H9 (cell line): Measurements from ENCODE around the gene STRA6. TPM values are rescaled to one million over a fixed set of nuclear protein-coding genes. Genes with fewer than 3 reads are reported as not detected.

Source experiments
- DNase-seq: peaks from one replicate; pipeline ENCODE4 v3.0.0-alpha.2; 2017
- H2AFZ ChIP-seq: one replicate; pipeline ENCODE4 v1.6.1; 2013; ENCODE audit warnings: mild to moderate bottlenecking, low read length, control low read depth, moderate library complexity
- H2AK5ac ChIP-seq: 2 replicates; pipeline ENCODE4 v1.6.1; 2013; ENCODE audit warnings: low read length, control low read depth, mixed read lengths; ENCODE audit not compliant: insufficient read length
- H2BK120ac ChIP-seq: one replicate; pipeline ENCODE4 v1.6.1; 2013; ENCODE audit warnings: low read depth, mild to moderate bottlenecking, low read length, control low read depth, inconsistent platforms; ENCODE audit not compliant: poor library complexity, severe bottlenecking
- H2BK12ac ChIP-seq: 2 replicates; pipeline ENCODE4 v1.6.1; 2013; ENCODE audit warnings: low read length, control low read depth, mixed read lengths, low read depth; ENCODE audit not compliant: insufficient read length
- H2BK15ac ChIP-seq: 2 replicates; pipeline ENCODE4 v1.6.1; 2013; ENCODE audit warnings: low read depth, low read length, control low read depth
- H2BK20ac ChIP-seq: one replicate; pipeline ENCODE4 v1.6.1; 2013; ENCODE audit warnings: low read depth, mild to moderate bottlenecking, low read length, control low read depth, inconsistent platforms; ENCODE audit not compliant: poor library complexity, severe bottlenecking
- H2BK5ac ChIP-seq: 2 replicates; pipeline ENCODE4 v1.6.1; 2013; ENCODE audit warnings: low read length, control low read depth, mixed read lengths; ENCODE audit not compliant: insufficient read length
- H3K14ac ChIP-seq: 2 replicates; pipeline ENCODE4 v1.6.1; 2013; ENCODE audit warnings: low read length, control low read depth; ENCODE audit not compliant: insufficient read depth
- H3K18ac ChIP-seq: 2 replicates; pipeline ENCODE4 v1.6.1; 2013; ENCODE audit warnings: low read depth, mild to moderate bottlenecking, mixed read lengths, low read length, control low read depth; ENCODE audit not compliant: insufficient read length
- H3K23ac ChIP-seq: 2 replicates; pipeline ENCODE4 v1.6.1; 2013; ENCODE audit warnings: low read length, control low read depth, mixed read lengths, low read depth; ENCODE audit not compliant: insufficient read length
- H3K23me2 ChIP-seq: 2 replicates; pipeline ENCODE4 v1.6.1; 2013; ENCODE audit warnings: low read depth, mild to moderate bottlenecking, mixed read lengths, low read length, control low read depth; ENCODE audit not compliant: insufficient read length, poor library complexity, severe bottlenecking
- H3K27ac ChIP-seq: 2 replicates; pipeline ENCODE4 v1.5.1; 2013; ENCODE audit warnings: low read length, control low read depth, mixed read lengths, low read depth; ENCODE audit not compliant: insufficient read length
- H3K27me3 ChIP-seq: 2 replicates; pipeline ENCODE4 v1.6.1; 2013; ENCODE audit warnings: low read length, control low read depth, inconsistent platforms; ENCODE audit not compliant: insufficient read depth
- H3K4ac ChIP-seq: 2 replicates; pipeline ENCODE4 v1.6.1; 2013; ENCODE audit warnings: low read depth, mild to moderate bottlenecking, control low read depth, inconsistent platforms, low read length, moderate library complexity
- H3K4me1 ChIP-seq: 2 replicates; pipeline ENCODE4 v1.6.1; 2013; ENCODE audit warnings: low read length, control low read depth, inconsistent platforms; ENCODE audit not compliant: insufficient read depth
- H3K4me2 ChIP-seq: 2 replicates; pipeline ENCODE4 v1.6.1; 2013; ENCODE audit warnings: low read length, control low read depth, mixed read lengths; ENCODE audit not compliant: insufficient read length, insufficient read depth
- H3K56ac ChIP-seq: 2 replicates; pipeline ENCODE4 v1.6.1; 2013; ENCODE audit warnings: low read depth, mild to moderate bottlenecking, mixed read lengths, low read length, control low read depth; ENCODE audit not compliant: insufficient read length
- H3K79me1 ChIP-seq: 2 replicates; pipeline ENCODE4 v1.6.1; 2013; ENCODE audit warnings: low read depth, mild to moderate bottlenecking, moderate library complexity, low read length, control low read depth, inconsistent platforms; ENCODE audit not compliant: insufficient read depth, poor library complexity, severe bottlenecking
- H3K79me2 ChIP-seq: 2 replicates; pipeline ENCODE4 v1.6.1; 2013; ENCODE audit warnings: low read length, control low read depth, inconsistent platforms; ENCODE audit not compliant: insufficient read depth
- H3K9ac ChIP-seq: 2 replicates; pipeline ENCODE4 v1.6.1; 2013; ENCODE audit warnings: low read length, control low read depth, mixed read lengths; ENCODE audit not compliant: insufficient read length; ENCODE audit errors: extremely low read depth
- H3K9me3 ChIP-seq: one replicate; pipeline ENCODE4 v1.6.1; 2013; ENCODE audit warnings: low read depth, low read length, inconsistent platforms; ENCODE audit not compliant: control insufficient read depth
- H3T11ph ChIP-seq: one replicate; pipeline ENCODE4 v1.6.1; 2013; ENCODE audit warnings: mild to moderate bottlenecking, low read length, control low read depth, inconsistent platforms
- H4K20me1 ChIP-seq: one replicate; pipeline ENCODE4 v1.6.1; 2013; ENCODE audit not compliant: control insufficient read depth, insufficient read length, insufficient read depth
- H4K5ac ChIP-seq: 2 replicates; pipeline ENCODE4 v1.6.1; 2013; ENCODE audit warnings: low read depth, mild to moderate bottlenecking, mixed read lengths, low read length, control low read depth; ENCODE audit not compliant: insufficient read length
- H4K8ac ChIP-seq: replicated peaks from 2 replicates; pipeline ENCODE4 v1.6.1; 2013; ENCODE audit warnings: low read length, control low read depth, mixed read lengths, low read depth; ENCODE audit not compliant: insufficient read length
- H4K91ac ChIP-seq: 2 replicates; pipeline ENCODE4 v1.6.1; 2013; ENCODE audit warnings: low read depth, mild to moderate bottlenecking, moderate library complexity, mixed read lengths, low read length, control low read depth; ENCODE audit not compliant: insufficient read length
- H3K27ac Mint-ChIP-seq, 3 experiments: 2 replicates in 2 of 3; 3 replicates in 1 of 3; pipeline ENCODE4 v1.8.0; 2020 to 2021; ENCODE audit warnings: mixed read lengths in 3 of 3, mild to moderate bottlenecking in 1 of 3, moderate library complexity in 1 of 3
- H3K27me3 Mint-ChIP-seq: 2 replicates; pipeline ENCODE4 v1.8.0; 2021; ENCODE audit warnings: low read depth, mild to moderate bottlenecking, moderate library complexity, mixed read lengths
- H3K36me3 Mint-ChIP-seq, 3 experiments: 2 replicates in 2 of 3; 3 replicates in 1 of 3; pipeline ENCODE4 v1.8.0; 2020 to 2021; ENCODE audit warnings: low read depth in 3 of 3, mixed read lengths in 3 of 3; ENCODE audit not compliant: insufficient read depth in 1 of 3
- H3K4me1 Mint-ChIP-seq, 2 experiments: 2 replicates each; pipeline ENCODE4 v1.8.0; 2020; ENCODE audit warnings: mixed read lengths in 2 of 2
- H3K4me3 Mint-ChIP-seq, 2 experiments: 2 replicates in 1 of 2; 3 replicates in 1 of 2; pipeline ENCODE4 v1.8.0; 2020 to 2021; ENCODE audit warnings: mild to moderate bottlenecking in 2 of 2, mixed read lengths in 2 of 2, moderate library complexity in 1 of 2
- H3K9me3 Mint-ChIP-seq, 2 experiments: 2 replicates in 1 of 2; 3 replicates in 1 of 2; pipeline ENCODE4 v1.8.0; 2020; ENCODE audit warnings: mild to moderate bottlenecking in 2 of 2, mixed read lengths in 2 of 2, moderate library complexity in 1 of 2
- CTCF ChIP-seq: fragments of 200-600 bp; sonication (generic); conservative IDR thresholded peaks from 3 replicates; pipeline ENCODE4 v1.8.0; 2021; ENCODE audit warnings: antibody characterized with exemption, mild to moderate bottlenecking
- whole genome bisulfite sequencing: extraction: QIAGEN DNeasy Blood & Tissue Kit; methylation state at CpG from one replicate; pipeline ENCODE4 v1.1.7; 2013; ENCODE audit warnings: missing lambda C conversion rate, low lambda C conversion rate, mixed read lengths; ENCODE audit not compliant: insufficient read length; ENCODE audit errors: extremely low coverage; 5-methylcytosine and 5-hydroxymethylcytosine counted together
- total RNA-seq: library from RNA; stranded (reverse); gene quantifications from 2 replicates; pipeline ENCODE4 v1.2.1, GENCODE V29; 2021

STRA6 gene
- total RNA-seq, 1 experiment from 2014 or later, result 12.8 TPM

GRCh38 chr15:74208496-74208895 is 5.9 kb upstream of the STRA6 start:
- H3K9me3 ChIP-seq, result no peaks in the 10 kb centered on the region
- no peak overlapping the region for H2BK20ac ChIP-seq
- no peak overlapping the region for H3K27ac ChIP-seq
- H3K18ac ChIP-seq, result no peak overlapping the region
- H4K91ac ChIP-seq, result no peak overlapping the region
- H3K14ac ChIP-seq, result no peak overlapping the region
- no peaks in the 10 kb centered on the region for H3K9me3 Mint-ChIP-seq
- TF ChIP-seq CTCF, result no peak
- H3K4ac ChIP-seq, result no peak overlapping the region
- peak overlapping the region; percentile 40 to 73; a peak in 4 of 5 replicates for H3K4me3 Mint-ChIP-seq
- DNase-seq, result no peak
- H3K27me3 Mint-ChIP-seq, result peaks cover 48% of the 10 kb centered on the region
- H2BK15ac ChIP-seq, result no peak overlapping the region
- no peak overlapping the region for H3T11ph ChIP-seq
- H2AK5ac ChIP-seq, result no peak overlapping the region
- peaks cover 14% of the 10 kb centered on the region; the same call in 1 of the 2 replicates for H3K4me1 ChIP-seq
- H3K27ac Mint-ChIP-seq, result peak overlapping the region; percentile 35 to 95 (median 85); a peak in 6 of 7 replicates
- no peak overlapping the region for H2AFZ ChIP-seq
- H4K20me1 ChIP-seq, result no peaks in the 10 kb centered on the region
- no peak overlapping the region for H4K8ac ChIP-seq
- no peak overlapping the region for H2BK120ac ChIP-seq
- H3K4me2 ChIP-seq, result peak overlapping the region; percentile 10
- no peak overlapping the region for H3K9ac ChIP-seq
- no CpG with 5 or more reads among the region's 6 CpGs for WGBS
- H4K5ac ChIP-seq, result no peak overlapping the region
- H3K23ac ChIP-seq, result no peak overlapping the region
- no peak overlapping the region for H2BK5ac ChIP-seq
- H3K27me3 ChIP-seq, result no peaks in the 10 kb centered on the region
- no peaks in the 10 kb centered on the region for H3K79me2 ChIP-seq
- no peak overlapping the region for H3K56ac ChIP-seq
- H3K23me2 ChIP-seq, result peaks cover 9% of the 10 kb centered on the region
- H3K79me1 ChIP-seq, result no peaks in the 10 kb centered on the region
- peaks cover 72 to 75% of the 10 kb centered on the region in 2 experiments for H3K4me1 Mint-ChIP-seq
- H3K36me3 Mint-ChIP-seq, result peaks cover 11 to 20% (median 13%) of the 10 kb centered on the region in 3 experiments
- H2BK12ac ChIP-seq, result no peak overlapping the region
